Vagina (tissue), 2 donors: ENCODE data around the gene SWI5. TPM values are rescaled to one million over a fixed set of nuclear protein-coding genes. Genes with fewer than 3 reads are reported as not detected.

ENCODE experiments used
- DNase-seq, 2 donors: peaks; one replicate each; pipeline ENCODE4 v3.0.0-alpha.2; 2017; ENCODE audit errors: extremely low spot score in 2 of 2
- H3K27ac ChIP-seq: fragments of 200-600 bp; sonication (generic); one replicate; pipeline ENCODE4 v1.5.1; 2019
- H3K27me3 ChIP-seq: fragments of 200-600 bp; sonication (generic); one replicate; pipeline ENCODE4 v1.5.1; 2019
- H3K36me3 ChIP-seq, 2 donors: fragments of 200-600 bp; sonication (generic); one replicate each; pipeline ENCODE4 v1.5.1; 2017 to 2019
- H3K4me1 ChIP-seq: fragments of 200-600 bp; sonication (generic); one replicate; pipeline ENCODE4 v1.5.1; 2019
- H3K4me3 ChIP-seq, 2 donors: fragments of 200-600 bp; sonication (generic); 1 replicate in 1 of 2; 2 replicates in 1 of 2; pipeline ENCODE4 v1.5.1; 2016 to 2019
- H3K9me3 ChIP-seq: fragments of 200-600 bp; sonication (generic); one replicate; pipeline ENCODE4 v1.5.1; 2019
- CTCF ChIP-seq, 3 experiments: fragments of 450-650 bp in 2 of 3; fragments of 200-600 bp in 1 of 3; sonication (generic) in 1 of 3; IDR thresholded peaks; one replicate each; pipeline ENCODE4 v1.5.1; 2017 to 2019; ENCODE audit warnings: antibody characterized with exemption in 3 of 3, mild to moderate bottlenecking in 2 of 3, moderate library complexity in 2 of 3
- POLR2A ChIP-seq, 2 donors: fragments of 450-650 bp; IDR thresholded peaks; one replicate each; pipeline ENCODE4 v1.6.1; 2017; ENCODE audit warnings: antibody characterized with exemption in 2 of 2, mild to moderate bottlenecking in 2 of 2, moderate library complexity in 2 of 2
- POLR2AphosphoS5 ChIP-seq, 2 donors: sonication (generic); formaldehyde crosslinking; IDR thresholded peaks; one replicate each; pipeline ENCODE4 v1.9.0; 2017; ENCODE audit warnings: antibody characterized with exemption in 2 of 2, mild to moderate bottlenecking in 2 of 2, low read depth in 1 of 2; ENCODE audit not compliant: insufficient read depth in 1 of 2
- intact Hi-C: fragments of 100-400 bp; cut with DNase I; formaldehyde crosslinking; loops from one replicate; pipeline ENCODE4 v1.15.1; 2023
- total RNA-seq: library from RNA; depleted of rRNA; stranded (reverse); fragments of >200 nt; gene quantifications from one replicate; pipeline ENCODE4 v1.2.3, GENCODE V29; 2016

SWI5 gene
- total RNA-seq, 1 donor from 2014 or later, result 42.7 TPM

- H3K4me1 ChIP-seq, result no peaks in the 10 kb centered on the region
- no peak overlapping the region for H3K27ac ChIP-seq
- intact Hi-C loops, result no loop called here
- no peaks in the 10 kb centered on the region for H3K27me3 ChIP-seq
- no peak overlapping the region for H3K4me3 ChIP-seq
- H3K9me3 ChIP-seq, result no peaks in the 10 kb centered on the region
- DNase-seq, result no peak
- H3K36me3 ChIP-seq, result no peaks in the 10 kb centered on the region
- TF ChIP-seq POLR2A (IDR thresholded peaks at IDR 0.05) (no peak), CTCF (IDR thresholded peaks at IDR 0.05) (no peak), POLR2AphosphoS5 (IDR thresholded peaks at IDR 0.05; ENCODE audit: insufficient read depth in 1 of 2, low read depth in 1 of 2) (no peak)
These were observed 20.5 kb downstream of the SWI5 start for GRCh38 chr9:128296340-128297220.

- Histone ChIP-seq H3K9me3 (no peaks in the 10 kb centered on the region), H3K27ac (no peak overlapping the region), H3K4me3 (no peak overlapping the region), H3K27me3 (no peaks in the 10 kb centered on the region), H3K4me1 (no peaks in the 10 kb centered on the region), H3K36me3 (no peaks in the 10 kb centered on the region)
- no peak for DNase-seq
- intact Hi-C loops, result no loop called here
- TF ChIP-seq POLR2A (IDR thresholded peaks at IDR 0.05) (no peak), CTCF (IDR thresholded peaks at IDR 0.05) (no peak), POLR2AphosphoS5 (IDR thresholded peaks at IDR 0.05; ENCODE audit: insufficient read depth in 1 of 2, low read depth in 1 of 2) (no peak)
These were observed 21.2 kb downstream of the SWI5 start for GRCh38 chr9:128297221-128297773.

GRCh38 chr9:128298535-128299482 is 22.7 kb downstream of the SWI5 start:
- no peak for DNase-seq
- H3K27me3 ChIP-seq, result no peaks in the 10 kb centered on the region
- H3K27ac ChIP-seq, result no peak overlapping the region
- TF ChIP-seq POLR2A (IDR thresholded peaks at IDR 0.05) (no peak), CTCF (IDR thresholded peaks at IDR 0.05) (no peak), POLR2AphosphoS5 (IDR thresholded peaks at IDR 0.05; ENCODE audit: insufficient read depth in 1 of 2, low read depth in 1 of 2) (no peak)
- H3K4me3 ChIP-seq, result no peak overlapping the region
- intact Hi-C loops, result no loop called here
- H3K36me3 ChIP-seq, result no peaks in the 10 kb centered on the region
- no peaks in the 10 kb centered on the region for H3K9me3 ChIP-seq
- no peaks in the 10 kb centered on the region for H3K4me1 ChIP-seq

GRCh38 chr9:128304136-128304970 is 28.3 kb downstream of the SWI5 start:
- Histone ChIP-seq H3K27me3 (no peaks in the 10 kb centered on the region), H3K4me1 (no peaks in the 10 kb centered on the region), H3K36me3 (peaks cover 0 to 8% of the 10 kb centered on the region in 2 donors), H3K9me3 (no peaks in the 10 kb centered on the region), H3K4me3 (no peak overlapping the region), H3K27ac (no peak overlapping the region)
- TF ChIP-seq POLR2A (IDR thresholded peaks at IDR 0.05) (no peak), POLR2AphosphoS5 (IDR thresholded peaks at IDR 0.05; ENCODE audit: insufficient read depth in 1 of 2, low read depth in 1 of 2) (no peak), CTCF (IDR thresholded peaks at IDR 0.05) (no peak)
- intact Hi-C loops, result no loop called here
- DNase-seq, result no peak
